HL-60 (cell line): ENCODE measurements around the gene VIPR2.

Source experiments
- DNase-seq, 2 experiments: peaks; one replicate each; pipeline ENCODE4 v3.0.0-alpha.2; 2010 to 2020; ENCODE audit warnings: low read depth in 1 of 2, low spot score in 1 of 2
- H3K27ac ChIP-seq: fragments of 250-450 bp; sonication (Bioruptor Pico); replicated peaks from 2 replicates; pipeline ENCODE4 v1.5.1; 2020; ENCODE audit warnings: mild to moderate bottlenecking, moderate library complexity
- H3K27me3 ChIP-seq: fragments of 250-450 bp; sonication (Bioruptor Pico); 2 replicates; pipeline ENCODE4 v1.5.1; 2021; ENCODE audit warnings: mild to moderate bottlenecking, moderate library complexity; ENCODE audit not compliant: insufficient read depth, poor library complexity, severe bottlenecking
- H3K4me3 ChIP-seq: replicated peaks from 2 replicates; pipeline ENCODE4 v1.5.1; 2011; ENCODE audit warnings: mild to moderate bottlenecking, control low read depth, low read length; ENCODE audit not compliant: insufficient read depth
- CTCF ChIP-seq: IDR thresholded peaks from one replicate; pipeline ENCODE4 v1.5.1; 2011; ENCODE audit warnings: low read length, control low read depth, inconsistent platforms; ENCODE audit not compliant: insufficient read depth
- GABPA ChIP-seq: IDR thresholded peaks from 2 replicates; pipeline ENCODE4 v1.6.1; 2012; ENCODE audit warnings: low read depth
- POLR2AphosphoS5 ChIP-seq: IDR thresholded peaks from 2 replicates; pipeline ENCODE4 v1.6.1; 2012; ENCODE audit warnings: low read depth
- REST ChIP-seq: IDR thresholded peaks from 2 replicates; pipeline ENCODE4 v1.6.1; 2012; ENCODE audit warnings: low read depth; ENCODE audit not compliant: insufficient replicate concordance
- SPI1 ChIP-seq: IDR thresholded peaks from 2 replicates; pipeline ENCODE4 v1.6.1; 2012; ENCODE audit warnings: low read depth, mild to moderate bottlenecking, borderline replicate concordance

Gene VIPR2

GRCh38 chr7:159108941-159109652 is 35.6 kb downstream of the VIPR2 start:
- TF ChIP-seq CTCF (no peak), GABPA (no peak), SPI1 (no peak), REST (no peak), POLR2AphosphoS5 (no peak)
- DNase-seq: no peak
- Histone ChIP-seq H3K27ac (no peak overlapping the region), H3K4me3 (no peak overlapping the region), H3K27me3 (peaks cover 3% of the 10 kb centered on the region)

GRCh38 chr7:159108491-159108890 is 36.2 kb downstream of the VIPR2 start:
- H3K4me3 ChIP-seq: no peak overlapping the region
- no peak overlapping the region for H3K27ac ChIP-seq
- H3K27me3 ChIP-seq: peaks cover 3% of the 10 kb centered on the region
- no peak for DNase-seq
- TF ChIP-seq POLR2AphosphoS5 (no peak), GABPA (no peak), CTCF (no peak), REST (no peak), SPI1 (no peak)

GRCh38 chr7:159107161-159107892 is 37.3 kb downstream of the VIPR2 start:
- DNase-seq: no peak
- Histone ChIP-seq H3K27ac (no peak overlapping the region), H3K27me3 (no peaks in the 10 kb centered on the region), H3K4me3 (no peak overlapping the region)
- no peak for TF ChIP-seq SPI1
- no peak for TF ChIP-seq POLR2AphosphoS5
- no peak for TF ChIP-seq GABPA
- TF ChIP-seq CTCF: no peak
- TF ChIP-seq REST: no peak
